HG02763 (cell line): ENCODE data around the gene CDC73.
"Not testable (repeated sequence)": the region's sequence is repeated elsewhere in the genome, so short reads cannot be mapped to it uniquely, and the experiment has no call there.

ENCODE experiments used
- ATAC-seq: cut with Tn5 transposase; IDR thresholded peaks from one replicate; pipeline ENCODE4 v1.9.1; 2021; ENCODE audit warnings: mild to moderate bottlenecking, moderate library complexity; ENCODE audit not compliant: unreplicated experiment

Gene CDC73

GRCh38 chr1:193219391-193219790 lies 97.6 kb downstream of the CDC73 start:
- no peak for ATAC-seq

- no peak for ATAC-seq
Observed at GRCh38 chr1:193221651-193222050, 99.8 kb downstream of the CDC73 start.

GRCh38 chr1:193222056-193222615 lies 100.3 kb downstream of the CDC73 start:
- ATAC-seq: no peak

GRCh38 chr1:193229136-193229535 lies 107.3 kb downstream of the CDC73 start:
- ATAC-seq: no peak

GRCh38 chr1:193231146-193231545 lies 109.3 kb downstream of the CDC73 start:
- ATAC-seq: not testable (repeated sequence)

GRCh38 chr1:193234530-193234929 lies 112.7 kb downstream of the CDC73 start:
- ATAC-seq: no peak

GRCh38 chr1:193237381-193237978 lies 115.6 kb downstream of the CDC73 start:
- no peak for ATAC-seq

GRCh38 chr1:193240609-193241008 lies 118.8 kb downstream of the CDC73 start:
- ATAC-seq: no peak

- no peak for ATAC-seq
Observed at GRCh38 chr1:193241132-193241827, 119.4 kb downstream of the CDC73 start.

GRCh38 chr1:193242000-193242399 lies 120.2 kb downstream of the CDC73 start:
- ATAC-seq: no peak

- ATAC-seq: no peak
Observed at GRCh38 chr1:193249187-193249586, 127.4 kb downstream of the CDC73 start.

GRCh38 chr1:193251950-193252349 lies 130.1 kb downstream of the CDC73 start:
- ATAC-seq: no peak

GRCh38 chr1:193256019-193256418 lies 134.2 kb downstream of the CDC73 start:
- no peak for ATAC-seq

- no peak for ATAC-seq
Observed at GRCh38 chr1:193259636-193260035, 137.8 kb downstream of the CDC73 start.

GRCh38 chr1:193260056-193260745 lies 138.4 kb downstream of the CDC73 start:
- no peak for ATAC-seq

GRCh38 chr1:193260896-193261295 lies 139.1 kb downstream of the CDC73 start:
- ATAC-seq: no peak

- no peak for ATAC-seq
Observed at GRCh38 chr1:193262661-193263060, 140.8 kb downstream of the CDC73 start.

- no peak for ATAC-seq
Observed at GRCh38 chr1:193264313-193265065, 142.7 kb downstream of the CDC73 start.

GRCh38 chr1:193265716-193266115 lies 143.9 kb downstream of the CDC73 start:
- ATAC-seq: no peak

GRCh38 chr1:193266794-193267193 lies 145.0 kb downstream of the CDC73 start:
- ATAC-seq: not testable (repeated sequence)

GRCh38 chr1:193270996-193271395 lies 149.2 kb downstream of the CDC73 start:
- ATAC-seq: peak; percentile 96
